Hepatocyte (in vitro differentiated cells): Measurements from ENCODE around the gene ST8SIA6.

ENCODE experiments used
- EZH2 ChIP-seq: fragments of 200-600 bp; sonication (generic); IDR thresholded peaks from 2 replicates; pipeline ENCODE4 v1.6.1; 2016; ENCODE audit warnings: antibody characterized with exemption, mild to moderate bottlenecking, borderline replicate concordance
- EZH2phosphoT487 ChIP-seq: fragments of 200-600 bp; sonication (generic); IDR thresholded peaks from one replicate; pipeline ENCODE4 v1.6.1; 2018; ENCODE audit warnings: antibody characterized with exemption, mild to moderate bottlenecking, low read depth, moderate library complexity; ENCODE audit not compliant: unreplicated experiment, severe bottlenecking
- TF ChIP-seq, protein P1 (sequence below): fragments of 200-600 bp; sonication (generic); IDR thresholded peaks from 2 replicates; pipeline ENCODE4 v1.5.1; 2016; ENCODE audit warnings: antibody characterized with exemption, mild to moderate bottlenecking; ENCODE audit not compliant: poor library complexity

DNA sequence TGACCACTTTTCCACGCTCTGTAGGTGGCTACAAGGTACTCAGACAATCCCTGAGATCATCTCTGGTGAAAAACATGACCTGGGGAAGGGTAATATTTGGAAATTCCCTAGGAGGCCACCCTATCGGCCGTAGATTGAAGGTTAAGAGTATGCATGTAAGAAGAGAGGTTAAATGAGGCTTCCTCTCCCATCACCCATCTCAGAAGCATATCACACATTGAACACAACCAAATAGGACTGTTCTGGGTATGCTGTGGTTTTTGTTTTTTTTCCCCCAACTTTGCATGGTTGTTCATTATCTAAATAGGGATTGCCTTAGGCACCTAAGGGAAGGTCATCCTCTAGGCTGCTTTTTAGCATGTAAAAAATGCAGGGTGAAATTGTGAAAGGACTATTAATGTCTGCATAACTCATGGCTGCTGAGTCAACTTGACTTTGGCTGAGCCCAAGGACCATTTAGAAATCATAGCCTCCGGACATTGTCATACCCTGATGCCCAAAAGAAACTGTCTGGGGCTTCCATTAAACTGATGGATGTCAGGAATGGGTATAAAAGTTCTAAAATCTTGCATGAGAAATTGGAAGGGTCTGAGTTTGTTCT is 24.7 kb upstream of the ST8SIA6 start:
- TF ChIP-seq, protein P1, sequence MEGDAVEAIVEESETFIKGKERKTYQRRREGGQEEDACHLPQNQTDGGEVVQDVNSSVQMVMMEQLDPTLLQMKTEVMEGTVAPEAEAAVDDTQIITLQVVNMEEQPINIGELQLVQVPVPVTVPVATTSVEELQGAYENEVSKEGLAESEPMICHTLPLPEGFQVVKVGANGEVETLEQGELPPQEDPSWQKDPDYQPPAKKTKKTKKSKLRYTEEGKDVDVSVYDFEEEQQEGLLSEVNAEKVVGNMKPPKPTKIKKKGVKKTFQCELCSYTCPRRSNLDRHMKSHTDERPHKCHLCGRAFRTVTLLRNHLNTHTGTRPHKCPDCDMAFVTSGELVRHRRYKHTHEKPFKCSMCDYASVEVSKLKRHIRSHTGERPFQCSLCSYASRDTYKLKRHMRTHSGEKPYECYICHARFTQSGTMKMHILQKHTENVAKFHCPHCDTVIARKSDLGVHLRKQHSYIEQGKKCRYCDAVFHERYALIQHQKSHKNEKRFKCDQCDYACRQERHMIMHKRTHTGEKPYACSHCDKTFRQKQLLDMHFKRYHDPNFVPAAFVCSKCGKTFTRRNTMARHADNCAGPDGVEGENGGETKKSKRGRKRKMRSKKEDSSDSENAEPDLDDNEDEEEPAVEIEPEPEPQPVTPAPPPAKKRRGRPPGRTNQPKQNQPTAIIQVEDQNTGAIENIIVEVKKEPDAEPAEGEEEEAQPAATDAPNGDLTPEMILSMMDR, result no peak
- TF ChIP-seq EZH2phosphoT487 (no peak), EZH2 (no peak)
